GM23338 (cell line): ENCODE results near the gene HOXC12. TPM values are rescaled to one million over a fixed set of nuclear protein-coding genes. Genes with fewer than 3 reads are reported as not detected.

ENCODE experiments used
- ATAC-seq: fragments of 200-7000 bp; cut with Tn5 transposase; 3 replicates; pipeline ENCODE4 v1.9.1; 2020
- DNase-seq: peaks from one replicate; pipeline ENCODE4 v3.0.0-alpha.2; 2015; ENCODE audit warnings: low spot score
- H2AFZ ChIP-seq: fragments of 200-600 bp; sonication (generic); 2 replicates; pipeline ENCODE4 v1.8.0; 2016; ENCODE audit warnings: antibody characterized with exemption, mild to moderate bottlenecking, moderate library complexity
- H3F3A ChIP-seq: fragments of 200-600 bp; sonication (generic); replicated peaks from 2 replicates; pipeline ENCODE4 v1.8.0; 2017; ENCODE audit warnings: antibody characterized with exemption, mixed run types, low read depth
- H3K27ac ChIP-seq: fragments of 200-600 bp; sonication (generic); 2 replicates; pipeline ENCODE4 v1.6.1; 2016; ENCODE audit warnings: low read depth
- H3K27me3 ChIP-seq: fragments of 200-600 bp; sonication (generic); 2 replicates; pipeline ENCODE4 v1.8.0; 2016; ENCODE audit warnings: mild to moderate bottlenecking, mixed run types, moderate library complexity; ENCODE audit not compliant: insufficient read depth
- H3K36me3 ChIP-seq: fragments of 200-600 bp; sonication (generic); 2 replicates; pipeline ENCODE4 v1.8.0; 2016; ENCODE audit warnings: mild to moderate bottlenecking; ENCODE audit not compliant: insufficient read depth
- H3K4me1 ChIP-seq: fragments of 200-600 bp; sonication (generic); 2 replicates; pipeline ENCODE4 v1.8.0; 2016; ENCODE audit warnings: mild to moderate bottlenecking, moderate library complexity; ENCODE audit not compliant: insufficient read depth
- H3K4me2 ChIP-seq: fragments of 200-600 bp; sonication (generic); 2 replicates; pipeline ENCODE4 v1.7.1; 2017; ENCODE audit warnings: mixed run types
- H3K4me3 ChIP-seq: fragments of 200-600 bp; sonication (generic); 2 replicates; pipeline ENCODE4 v1.6.1; 2016; ENCODE audit warnings: mixed run types
- H3K79me2 ChIP-seq: fragments of 200-600 bp; sonication (generic); replicated peaks from 2 replicates; pipeline ENCODE4 v1.8.0; 2017; ENCODE audit warnings: mild to moderate bottlenecking; ENCODE audit not compliant: insufficient read depth
- H3K9me2 ChIP-seq: fragments of 200-600 bp; sonication (generic); 2 replicates; pipeline ENCODE4 v1.8.0; 2017; ENCODE audit not compliant: insufficient read depth
- H4K20me1 ChIP-seq: fragments of 200-600 bp; sonication (generic); replicated peaks from 2 replicates; pipeline ENCODE4 v1.8.0; 2017; ENCODE audit warnings: mild to moderate bottlenecking; ENCODE audit not compliant: insufficient read depth
- H3K27ac Mint-ChIP-seq: 2 replicates; pipeline ENCODE4 v1.8.0; 2020; ENCODE audit warnings: inconsistent platforms, mild to moderate bottlenecking, moderate library complexity, mixed read lengths
- H3K27me3 Mint-ChIP-seq: 3 replicates; pipeline ENCODE4 v1.8.0; 2022; ENCODE audit warnings: low read depth, mild to moderate bottlenecking, moderate library complexity, mixed read lengths, inconsistent platforms; ENCODE audit not compliant: insufficient read depth, poor library complexity
- H3K36me3 Mint-ChIP-seq: 3 replicates; pipeline ENCODE4 v1.8.0; 2021; ENCODE audit warnings: low read depth, mild to moderate bottlenecking, inconsistent platforms, moderate library complexity, mixed read lengths
- H3K4me1 Mint-ChIP-seq: 3 replicates; pipeline ENCODE4 v1.8.0; 2020; ENCODE audit warnings: mild to moderate bottlenecking, inconsistent platforms, mixed read lengths
- H3K4me3 Mint-ChIP-seq: 3 replicates; pipeline ENCODE4 v1.8.0; 2021; ENCODE audit warnings: moderate library complexity, mild to moderate bottlenecking, inconsistent platforms, mixed read lengths
- H3K9me3 Mint-ChIP-seq: 3 replicates; pipeline ENCODE4 v1.8.0; 2020; ENCODE audit warnings: moderate library complexity, mild to moderate bottlenecking, inconsistent platforms, mixed read lengths
- CREB1 ChIP-seq: fragments of 250-450 bp; sonication (Bioruptor Pico); IDR thresholded peaks from 2 replicates; pipeline ENCODE4 v1.5.0; 2020; ENCODE audit warnings: low read depth, mild to moderate bottlenecking, moderate library complexity
- EZH2phosphoT487 ChIP-seq: fragments of 200-600 bp; sonication (generic); IDR thresholded peaks from one replicate; pipeline ENCODE4 v1.8.1; 2018; ENCODE audit warnings: antibody characterized with exemption; ENCODE audit not compliant: unreplicated experiment
- JUNB ChIP-seq: IDR thresholded peaks from one replicate; pipeline ENCODE4 v1.6.1; 2016; ENCODE audit warnings: antibody characterized with exemption; ENCODE audit not compliant: unreplicated experiment
- NANOG ChIP-seq: IDR thresholded peaks from 2 replicates; pipeline ENCODE4 v1.6.1; 2016; ENCODE audit warnings: antibody characterized with exemption, borderline replicate concordance
- STAT1 ChIP-seq: IDR thresholded peaks from one replicate; pipeline ENCODE4 v1.6.1; 2016; ENCODE audit warnings: antibody characterized with exemption; ENCODE audit not compliant: unreplicated experiment
- polyA plus RNA-seq: library from polyadenylated mRNA; unstranded; fragments of >200 nt; fragmentation: Nextera tagmentation; extraction: Ambion mirVana; gene quantifications from 2 replicates; pipeline ENCODE4 v1.2.1, GENCODE V29; 2016
- total RNA-seq: library from RNA; depleted of rRNA; stranded (reverse); fragments of >200 nt; shearing (Covaris generic); gene quantifications from 2 replicates; pipeline ENCODE4 v1.2.3, GENCODE V29; 2014
- TF ChIP-seq, protein P1 (sequence below): fragments of 250-450 bp; sonication (Bioruptor Pico); IDR thresholded peaks from 2 replicates; pipeline ENCODE4 v1.5.0; 2020; ENCODE audit warnings: mild to moderate bottlenecking, moderate library complexity
- TF ChIP-seq, protein P2 (sequence below): IDR thresholded peaks from 2 replicates; pipeline ENCODE4 v1.6.1; 2016; ENCODE audit warnings: antibody characterized with exemption
- TF ChIP-seq, protein P3 (sequence below): IDR thresholded peaks from one replicate; pipeline ENCODE4 v1.6.1; 2018; ENCODE audit warnings: antibody characterized with exemption; ENCODE audit not compliant: unreplicated experiment

Gene HOXC12
- total and polyA plus RNA-seq, 2 experiments from 2014 or later = not detected

GRCh38 chr12:53988541-53989226 is 34.0 kb downstream of the HOXC12 start:
- H3K9me2 ChIP-seq = no peaks in the 10 kb centered on the region
- no peaks in the 10 kb centered on the region for H3K36me3 ChIP-seq
- H3K79me2 ChIP-seq = no peaks in the 10 kb centered on the region
- TF ChIP-seq, protein P1, sequence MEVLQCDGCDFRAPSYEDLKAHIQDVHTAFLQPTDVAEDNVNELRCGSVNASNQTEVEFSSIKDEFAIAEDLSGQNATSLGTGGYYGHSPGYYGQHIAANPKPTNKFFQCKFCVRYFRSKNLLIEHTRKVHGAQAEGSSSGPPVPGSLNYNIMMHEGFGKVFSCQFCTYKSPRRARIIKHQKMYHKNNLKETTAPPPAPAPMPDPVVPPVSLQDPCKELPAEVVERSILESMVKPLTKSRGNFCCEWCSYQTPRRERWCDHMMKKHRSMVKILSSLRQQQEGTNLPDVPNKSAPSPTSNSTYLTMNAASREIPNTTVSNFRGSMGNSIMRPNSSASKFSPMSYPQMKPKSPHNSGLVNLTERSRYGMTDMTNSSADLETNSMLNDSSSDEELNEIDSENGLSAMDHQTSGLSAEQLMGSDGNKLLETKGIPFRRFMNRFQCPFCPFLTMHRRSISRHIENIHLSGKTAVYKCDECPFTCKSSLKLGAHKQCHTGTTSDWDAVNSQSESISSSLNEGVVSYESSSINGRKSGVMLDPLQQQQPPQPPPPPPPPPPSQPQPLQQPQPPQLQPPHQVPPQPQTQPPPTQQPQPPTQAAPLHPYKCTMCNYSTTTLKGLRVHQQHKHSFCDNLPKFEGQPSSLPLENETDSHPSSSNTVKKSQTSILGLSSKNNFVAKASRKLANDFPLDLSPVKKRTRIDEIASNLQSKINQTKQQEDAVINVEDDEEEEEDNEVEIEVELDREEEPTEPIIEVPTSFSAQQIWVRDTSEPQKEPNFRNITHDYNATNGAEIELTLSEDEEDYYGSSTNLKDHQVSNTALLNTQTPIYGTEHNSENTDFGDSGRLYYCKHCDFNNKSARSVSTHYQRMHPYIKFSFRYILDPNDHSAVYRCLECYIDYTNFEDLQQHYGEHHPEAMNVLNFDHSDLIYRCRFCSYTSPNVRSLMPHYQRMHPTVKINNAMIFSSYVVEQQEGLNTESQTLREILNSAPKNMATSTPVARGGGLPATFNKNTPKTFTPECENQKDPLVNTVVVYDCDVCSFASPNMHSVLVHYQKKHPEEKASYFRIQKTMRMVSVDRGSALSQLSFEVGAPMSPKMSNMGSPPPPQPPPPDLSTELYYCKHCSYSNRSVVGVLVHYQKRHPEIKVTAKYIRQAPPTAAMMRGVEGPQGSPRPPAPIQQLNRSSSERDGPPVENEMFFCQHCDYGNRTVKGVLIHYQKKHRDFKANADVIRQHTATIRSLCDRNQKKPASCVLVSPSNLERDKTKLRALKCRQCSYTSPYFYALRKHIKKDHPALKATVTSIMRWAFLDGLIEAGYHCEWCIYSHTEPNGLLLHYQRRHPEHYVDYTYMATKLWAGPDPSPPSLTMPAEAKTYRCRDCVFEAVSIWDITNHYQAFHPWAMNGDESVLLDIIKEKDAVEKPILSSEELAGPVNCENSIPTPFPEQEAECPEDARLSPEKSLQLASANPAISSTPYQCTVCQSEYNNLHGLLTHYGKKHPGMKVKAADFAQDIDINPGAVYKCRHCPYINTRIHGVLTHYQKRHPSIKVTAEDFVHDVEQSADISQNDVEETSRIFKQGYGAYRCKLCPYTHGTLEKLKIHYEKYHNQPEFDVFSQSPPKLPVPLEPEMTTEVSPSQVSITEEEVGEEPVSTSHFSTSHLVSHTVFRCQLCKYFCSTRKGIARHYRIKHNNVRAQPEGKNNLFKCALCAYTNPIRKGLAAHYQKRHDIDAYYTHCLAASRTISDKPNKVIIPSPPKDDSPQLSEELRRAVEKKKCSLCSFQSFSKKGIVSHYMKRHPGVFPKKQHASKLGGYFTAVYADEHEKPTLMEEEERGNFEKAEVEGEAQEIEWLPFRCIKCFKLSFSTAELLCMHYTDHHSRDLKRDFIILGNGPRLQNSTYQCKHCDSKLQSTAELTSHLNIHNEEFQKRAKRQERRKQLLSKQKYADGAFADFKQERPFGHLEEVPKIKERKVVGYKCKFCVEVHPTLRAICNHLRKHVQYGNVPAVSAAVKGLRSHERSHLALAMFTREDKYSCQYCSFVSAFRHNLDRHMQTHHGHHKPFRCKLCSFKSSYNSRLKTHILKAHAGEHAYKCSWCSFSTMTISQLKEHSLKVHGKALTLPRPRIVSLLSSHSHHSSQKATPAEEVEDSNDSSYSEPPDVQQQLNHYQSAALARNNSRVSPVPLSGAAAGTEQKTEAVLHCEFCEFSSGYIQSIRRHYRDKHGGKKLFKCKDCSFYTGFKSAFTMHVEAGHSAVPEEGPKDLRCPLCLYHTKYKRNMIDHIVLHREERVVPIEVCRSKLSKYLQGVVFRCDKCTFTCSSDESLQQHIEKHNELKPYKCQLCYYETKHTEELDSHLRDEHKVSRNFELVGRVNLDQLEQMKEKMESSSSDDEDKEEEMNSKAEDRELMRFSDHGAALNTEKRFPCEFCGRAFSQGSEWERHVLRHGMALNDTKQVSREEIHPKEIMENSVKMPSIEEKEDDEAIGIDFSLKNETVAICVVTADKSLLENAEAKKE = no peak
- TF ChIP-seq CREB1 (CRISPR knock-in tag) (no peak), EZH2phosphoT487 (no peak), JUNB (no peak), NANOG (no peak), STAT1 (no peak)
- TF ChIP-seq, protein P2, sequence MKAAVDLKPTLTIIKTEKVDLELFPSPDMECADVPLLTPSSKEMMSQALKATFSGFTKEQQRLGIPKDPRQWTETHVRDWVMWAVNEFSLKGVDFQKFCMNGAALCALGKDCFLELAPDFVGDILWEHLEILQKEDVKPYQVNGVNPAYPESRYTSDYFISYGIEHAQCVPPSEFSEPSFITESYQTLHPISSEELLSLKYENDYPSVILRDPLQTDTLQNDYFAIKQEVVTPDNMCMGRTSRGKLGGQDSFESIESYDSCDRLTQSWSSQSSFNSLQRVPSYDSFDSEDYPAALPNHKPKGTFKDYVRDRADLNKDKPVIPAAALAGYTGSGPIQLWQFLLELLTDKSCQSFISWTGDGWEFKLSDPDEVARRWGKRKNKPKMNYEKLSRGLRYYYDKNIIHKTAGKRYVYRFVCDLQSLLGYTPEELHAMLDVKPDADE = no peak
- TF ChIP-seq, protein P3, sequence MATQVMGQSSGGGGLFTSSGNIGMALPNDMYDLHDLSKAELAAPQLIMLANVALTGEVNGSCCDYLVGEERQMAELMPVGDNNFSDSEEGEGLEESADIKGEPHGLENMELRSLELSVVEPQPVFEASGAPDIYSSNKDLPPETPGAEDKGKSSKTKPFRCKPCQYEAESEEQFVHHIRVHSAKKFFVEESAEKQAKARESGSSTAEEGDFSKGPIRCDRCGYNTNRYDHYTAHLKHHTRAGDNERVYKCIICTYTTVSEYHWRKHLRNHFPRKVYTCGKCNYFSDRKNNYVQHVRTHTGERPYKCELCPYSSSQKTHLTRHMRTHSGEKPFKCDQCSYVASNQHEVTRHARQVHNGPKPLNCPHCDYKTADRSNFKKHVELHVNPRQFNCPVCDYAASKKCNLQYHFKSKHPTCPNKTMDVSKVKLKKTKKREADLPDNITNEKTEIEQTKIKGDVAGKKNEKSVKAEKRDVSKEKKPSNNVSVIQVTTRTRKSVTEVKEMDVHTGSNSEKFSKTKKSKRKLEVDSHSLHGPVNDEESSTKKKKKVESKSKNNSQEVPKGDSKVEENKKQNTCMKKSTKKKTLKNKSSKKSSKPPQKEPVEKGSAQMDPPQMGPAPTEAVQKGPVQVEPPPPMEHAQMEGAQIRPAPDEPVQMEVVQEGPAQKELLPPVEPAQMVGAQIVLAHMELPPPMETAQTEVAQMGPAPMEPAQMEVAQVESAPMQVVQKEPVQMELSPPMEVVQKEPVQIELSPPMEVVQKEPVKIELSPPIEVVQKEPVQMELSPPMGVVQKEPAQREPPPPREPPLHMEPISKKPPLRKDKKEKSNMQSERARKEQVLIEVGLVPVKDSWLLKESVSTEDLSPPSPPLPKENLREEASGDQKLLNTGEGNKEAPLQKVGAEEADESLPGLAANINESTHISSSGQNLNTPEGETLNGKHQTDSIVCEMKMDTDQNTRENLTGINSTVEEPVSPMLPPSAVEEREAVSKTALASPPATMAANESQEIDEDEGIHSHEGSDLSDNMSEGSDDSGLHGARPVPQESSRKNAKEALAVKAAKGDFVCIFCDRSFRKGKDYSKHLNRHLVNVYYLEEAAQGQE = no peak
- ATAC-seq (no peak), DNase-seq (no peak)
- Mint-ChIP-seq H3K4me1 (peaks cover 33% of the 10 kb centered on the region), H3K27ac (no peak overlapping the region), H3K36me3 (no peaks in the 10 kb centered on the region; the same call in 2 of the 3 replicates), H3K27me3 (peaks cover 100% of the 10 kb centered on the region), H3K4me3 (no peak overlapping the region), H3K9me3 (peaks cover 5% of the 10 kb centered on the region; the same call in 2 of the 3 replicates)
- H3K27ac ChIP-seq = no peak overlapping the region
- peaks cover 98% of the 10 kb centered on the region for H3K27me3 ChIP-seq
- H2AFZ ChIP-seq = no peak overlapping the region
- H3K4me2 ChIP-seq = no peak overlapping the region
- peaks cover 44% of the 10 kb centered on the region for H3K4me1 ChIP-seq
- no peak overlapping the region for H3K4me3 ChIP-seq
- H3F3A ChIP-seq = peaks cover 43% of the 10 kb centered on the region
- peaks cover 42% of the 10 kb centered on the region for H4K20me1 ChIP-seq
